H9 (cell line): ENCODE results near the gene RAB5A. TPM values are rescaled to one million over a fixed set of nuclear protein-coding genes. Genes with fewer than 3 reads are reported as not detected.

Experiments used
- DNase-seq: peaks from one replicate; pipeline ENCODE4 v3.0.0-alpha.2; 2017
- H2AFZ ChIP-seq: one replicate; pipeline ENCODE4 v1.6.1; 2013; ENCODE audit warnings: mild to moderate bottlenecking, low read length, control low read depth, moderate library complexity
- H2AK5ac ChIP-seq: 2 replicates; pipeline ENCODE4 v1.6.1; 2013; ENCODE audit warnings: low read length, control low read depth, mixed read lengths; ENCODE audit not compliant: insufficient read length
- H2BK120ac ChIP-seq: one replicate; pipeline ENCODE4 v1.6.1; 2013; ENCODE audit warnings: low read depth, mild to moderate bottlenecking, low read length, control low read depth, inconsistent platforms; ENCODE audit not compliant: poor library complexity, severe bottlenecking
- H2BK12ac ChIP-seq: 2 replicates; pipeline ENCODE4 v1.6.1; 2013; ENCODE audit warnings: low read length, control low read depth, mixed read lengths, low read depth; ENCODE audit not compliant: insufficient read length
- H2BK15ac ChIP-seq: 2 replicates; pipeline ENCODE4 v1.6.1; 2013; ENCODE audit warnings: low read depth, low read length, control low read depth
- H2BK20ac ChIP-seq: one replicate; pipeline ENCODE4 v1.6.1; 2013; ENCODE audit warnings: low read depth, mild to moderate bottlenecking, low read length, control low read depth, inconsistent platforms; ENCODE audit not compliant: poor library complexity, severe bottlenecking
- H2BK5ac ChIP-seq: 2 replicates; pipeline ENCODE4 v1.6.1; 2013; ENCODE audit warnings: low read length, control low read depth, mixed read lengths; ENCODE audit not compliant: insufficient read length
- H3K14ac ChIP-seq: 2 replicates; pipeline ENCODE4 v1.6.1; 2013; ENCODE audit warnings: low read length, control low read depth; ENCODE audit not compliant: insufficient read depth
- H3K18ac ChIP-seq: 2 replicates; pipeline ENCODE4 v1.6.1; 2013; ENCODE audit warnings: low read depth, mild to moderate bottlenecking, mixed read lengths, low read length, control low read depth; ENCODE audit not compliant: insufficient read length
- H3K23ac ChIP-seq: 2 replicates; pipeline ENCODE4 v1.6.1; 2013; ENCODE audit warnings: low read length, control low read depth, mixed read lengths, low read depth; ENCODE audit not compliant: insufficient read length
- H3K23me2 ChIP-seq: 2 replicates; pipeline ENCODE4 v1.6.1; 2013; ENCODE audit warnings: low read depth, mild to moderate bottlenecking, mixed read lengths, low read length, control low read depth; ENCODE audit not compliant: insufficient read length, poor library complexity, severe bottlenecking
- H3K27ac ChIP-seq: 2 replicates; pipeline ENCODE4 v1.5.1; 2013; ENCODE audit warnings: low read length, control low read depth, mixed read lengths, low read depth; ENCODE audit not compliant: insufficient read length
- H3K27me3 ChIP-seq: 2 replicates; pipeline ENCODE4 v1.6.1; 2013; ENCODE audit warnings: low read length, control low read depth, inconsistent platforms; ENCODE audit not compliant: insufficient read depth
- H3K4ac ChIP-seq: 2 replicates; pipeline ENCODE4 v1.6.1; 2013; ENCODE audit warnings: low read depth, mild to moderate bottlenecking, control low read depth, inconsistent platforms, low read length, moderate library complexity
- H3K4me1 ChIP-seq: 2 replicates; pipeline ENCODE4 v1.6.1; 2013; ENCODE audit warnings: low read length, control low read depth, inconsistent platforms; ENCODE audit not compliant: insufficient read depth
- H3K4me2 ChIP-seq: 2 replicates; pipeline ENCODE4 v1.6.1; 2013; ENCODE audit warnings: low read length, control low read depth, mixed read lengths; ENCODE audit not compliant: insufficient read length, insufficient read depth
- H3K56ac ChIP-seq: 2 replicates; pipeline ENCODE4 v1.6.1; 2013; ENCODE audit warnings: low read depth, mild to moderate bottlenecking, mixed read lengths, low read length, control low read depth; ENCODE audit not compliant: insufficient read length
- H3K79me1 ChIP-seq: 2 replicates; pipeline ENCODE4 v1.6.1; 2013; ENCODE audit warnings: low read depth, mild to moderate bottlenecking, moderate library complexity, low read length, control low read depth, inconsistent platforms; ENCODE audit not compliant: insufficient read depth, poor library complexity, severe bottlenecking
- H3K79me2 ChIP-seq: 2 replicates; pipeline ENCODE4 v1.6.1; 2013; ENCODE audit warnings: low read length, control low read depth, inconsistent platforms; ENCODE audit not compliant: insufficient read depth
- H3K9ac ChIP-seq: 2 replicates; pipeline ENCODE4 v1.6.1; 2013; ENCODE audit warnings: low read length, control low read depth, mixed read lengths; ENCODE audit not compliant: insufficient read length; ENCODE audit errors: extremely low read depth
- H3K9me3 ChIP-seq: one replicate; pipeline ENCODE4 v1.6.1; 2013; ENCODE audit warnings: low read depth, low read length, inconsistent platforms; ENCODE audit not compliant: control insufficient read depth
- H3T11ph ChIP-seq: one replicate; pipeline ENCODE4 v1.6.1; 2013; ENCODE audit warnings: mild to moderate bottlenecking, low read length, control low read depth, inconsistent platforms
- H4K20me1 ChIP-seq: one replicate; pipeline ENCODE4 v1.6.1; 2013; ENCODE audit not compliant: control insufficient read depth, insufficient read length, insufficient read depth
- H4K5ac ChIP-seq: 2 replicates; pipeline ENCODE4 v1.6.1; 2013; ENCODE audit warnings: low read depth, mild to moderate bottlenecking, mixed read lengths, low read length, control low read depth; ENCODE audit not compliant: insufficient read length
- H4K8ac ChIP-seq: replicated peaks from 2 replicates; pipeline ENCODE4 v1.6.1; 2013; ENCODE audit warnings: low read length, control low read depth, mixed read lengths, low read depth; ENCODE audit not compliant: insufficient read length
- H4K91ac ChIP-seq: 2 replicates; pipeline ENCODE4 v1.6.1; 2013; ENCODE audit warnings: low read depth, mild to moderate bottlenecking, moderate library complexity, mixed read lengths, low read length, control low read depth; ENCODE audit not compliant: insufficient read length
- H3K27ac Mint-ChIP-seq, 3 experiments: 2 replicates in 2 of 3; 3 replicates in 1 of 3; pipeline ENCODE4 v1.8.0; 2020 to 2021; ENCODE audit warnings: mixed read lengths in 3 of 3, mild to moderate bottlenecking in 1 of 3, moderate library complexity in 1 of 3
- H3K27me3 Mint-ChIP-seq: 2 replicates; pipeline ENCODE4 v1.8.0; 2021; ENCODE audit warnings: low read depth, mild to moderate bottlenecking, moderate library complexity, mixed read lengths
- H3K36me3 Mint-ChIP-seq, 3 experiments: 2 replicates in 2 of 3; 3 replicates in 1 of 3; pipeline ENCODE4 v1.8.0; 2020 to 2021; ENCODE audit warnings: low read depth in 3 of 3, mixed read lengths in 3 of 3; ENCODE audit not compliant: insufficient read depth in 1 of 3
- H3K4me1 Mint-ChIP-seq, 2 experiments: 2 replicates each; pipeline ENCODE4 v1.8.0; 2020; ENCODE audit warnings: mixed read lengths in 2 of 2
- H3K4me3 Mint-ChIP-seq, 2 experiments: 2 replicates in 1 of 2; 3 replicates in 1 of 2; pipeline ENCODE4 v1.8.0; 2020 to 2021; ENCODE audit warnings: mild to moderate bottlenecking in 2 of 2, mixed read lengths in 2 of 2, moderate library complexity in 1 of 2
- H3K9me3 Mint-ChIP-seq, 2 experiments: 2 replicates in 1 of 2; 3 replicates in 1 of 2; pipeline ENCODE4 v1.8.0; 2020; ENCODE audit warnings: mild to moderate bottlenecking in 2 of 2, mixed read lengths in 2 of 2, moderate library complexity in 1 of 2
- CTCF ChIP-seq: fragments of 200-600 bp; sonication (generic); conservative IDR thresholded peaks from 3 replicates; pipeline ENCODE4 v1.8.0; 2021; ENCODE audit warnings: antibody characterized with exemption, mild to moderate bottlenecking
- WGBS: extraction: QIAGEN DNeasy Blood & Tissue Kit; methylation state at CpG from one replicate; pipeline ENCODE4 v1.1.7; 2013; ENCODE audit warnings: missing lambda C conversion rate, low lambda C conversion rate, mixed read lengths; ENCODE audit not compliant: insufficient read length; ENCODE audit errors: extremely low coverage; 5-methylcytosine and 5-hydroxymethylcytosine counted together
- total RNA-seq: library from RNA; stranded (reverse); gene quantifications from 2 replicates; pipeline ENCODE4 v1.2.1, GENCODE V29; 2021

Gene RAB5A
- total RNA-seq, 1 experiment from 2014 or later = 84.8 TPM

- H3K4ac ChIP-seq = no peak overlapping the region
- 0 out of 2 replicates have a peak, but pooled peaks cover 2% of the 10 kb centered on the region for H3K4me1 ChIP-seq
- Mint-ChIP-seq H3K27me3 (no peaks in the 10 kb centered on the region; the same call in 1 of the 2 replicates), H3K27ac (no peak overlapping the region), H3K4me1 (peaks cover 9 to 10% of the 10 kb centered on the region in 2 experiments), H3K36me3 (no peaks in the 10 kb centered on the region), H3K9me3 (no peaks in the 10 kb centered on the region; a peak in 1 of 5 replicates), H3K4me3 (no peak overlapping the region)
- no CpG with 5 or more reads among the region's 2 CpGs for WGBS
- H2AFZ ChIP-seq = no peak overlapping the region
- DNase-seq = no peak
- H2AK5ac ChIP-seq = no peak overlapping the region
- no peak overlapping the region for H2BK20ac ChIP-seq
- no peak overlapping the region for H4K91ac ChIP-seq
- H3K79me2 ChIP-seq = no peaks in the 10 kb centered on the region
- H3K79me1 ChIP-seq = no peaks in the 10 kb centered on the region
- H4K5ac ChIP-seq = no peak overlapping the region
- H3K27ac ChIP-seq = no peak overlapping the region
- H2BK12ac ChIP-seq = no peak overlapping the region
- no peak overlapping the region for H2BK15ac ChIP-seq
- no peak overlapping the region for H3K14ac ChIP-seq
- TF ChIP-seq CTCF = no peak
- H3K9me3 ChIP-seq = no peaks in the 10 kb centered on the region
- H3T11ph ChIP-seq = no peak overlapping the region
- no peaks in the 10 kb centered on the region for H3K27me3 ChIP-seq
- no peak overlapping the region for H3K18ac ChIP-seq
- no peak overlapping the region for H3K56ac ChIP-seq
- H3K9ac ChIP-seq = no peak overlapping the region
- H3K23me2 ChIP-seq = no peaks in the 10 kb centered on the region
- no peak overlapping the region for H4K8ac ChIP-seq
- no peak overlapping the region for H3K4me2 ChIP-seq
- no peak overlapping the region for H2BK5ac ChIP-seq
- no peak overlapping the region for H3K23ac ChIP-seq
- no peak overlapping the region for H2BK120ac ChIP-seq
- no peaks in the 10 kb centered on the region for H4K20me1 ChIP-seq
Observed at GRCh38 chr3:19903649-19904048, 43.2 kb upstream of the RAB5A start.
